GM19438 (cell line): Measurements from ENCODE around the gene SREBF2.
A peak's percentile ranks its signal among the peaks of the same experiment; 100 is the strongest.
"Not testable (repeated sequence)": the region's sequence is repeated elsewhere in the genome, so short reads cannot be mapped to it uniquely, and the experiment has no call there.

Experiments used
- ATAC-seq: cut with Tn5 transposase; IDR thresholded peaks from one replicate; pipeline ENCODE4 v1.9.1; 2021; ENCODE audit warnings: low read depth; ENCODE audit not compliant: unreplicated experiment

SREBF2 gene

DNA sequence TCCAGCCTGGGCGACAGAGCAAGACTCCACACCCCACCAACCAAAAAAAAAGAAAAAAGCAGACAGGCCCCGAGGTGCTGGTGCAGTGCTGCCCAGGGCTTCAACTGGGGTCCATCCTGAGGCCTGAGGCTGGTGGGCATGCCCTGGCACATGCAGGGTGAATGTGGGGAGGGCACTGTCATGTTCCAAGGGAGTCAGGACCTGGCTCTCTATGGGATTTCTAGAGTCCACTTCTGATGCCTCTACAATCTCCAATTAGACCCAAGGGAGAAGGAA lies 103.9 kb downstream of the SREBF2 start:
- ATAC-seq: no peak

DNA sequence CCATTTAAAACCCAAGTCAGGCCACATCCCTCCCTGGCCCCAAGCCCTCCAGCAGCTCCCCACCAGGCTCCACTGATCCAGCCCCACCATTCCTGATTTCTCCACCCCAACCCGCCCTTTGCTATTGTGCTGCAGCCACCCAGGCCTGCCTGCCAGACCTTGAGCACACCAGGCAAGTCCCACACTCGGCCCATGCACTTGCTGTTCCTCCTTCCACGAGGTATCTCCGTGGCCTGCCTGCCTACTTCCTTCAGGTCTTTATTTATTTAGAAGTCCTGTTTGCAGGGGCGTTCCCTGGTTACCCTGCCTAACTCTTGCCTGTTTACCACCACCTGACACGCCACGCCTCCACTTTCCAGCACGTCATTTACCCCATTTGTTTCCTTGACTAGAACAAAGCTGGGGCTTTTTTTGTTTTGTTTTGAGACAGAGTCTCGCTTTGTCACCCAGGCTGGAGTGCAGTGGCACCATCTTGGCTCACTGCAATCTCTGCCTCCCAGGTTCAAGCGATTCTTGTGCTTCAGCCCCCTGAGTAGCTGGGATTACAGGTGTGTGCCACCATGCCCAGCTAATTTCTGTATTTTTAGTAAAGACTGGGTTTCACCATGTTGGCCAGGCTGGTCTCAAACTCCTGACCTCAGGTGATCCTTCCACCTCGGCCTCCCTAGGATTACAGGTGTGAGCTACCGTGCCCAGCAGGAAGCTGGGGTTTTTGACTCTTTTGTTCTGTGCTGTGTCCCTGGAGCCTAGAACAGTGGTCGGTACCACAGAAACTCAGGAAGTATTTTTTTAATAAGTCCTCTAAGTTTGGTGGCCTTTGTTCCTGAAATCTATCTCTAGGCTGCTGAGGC lies 107.3 kb downstream of the SREBF2 start:
- peak; percentile 48 for ATAC-seq

DNA sequence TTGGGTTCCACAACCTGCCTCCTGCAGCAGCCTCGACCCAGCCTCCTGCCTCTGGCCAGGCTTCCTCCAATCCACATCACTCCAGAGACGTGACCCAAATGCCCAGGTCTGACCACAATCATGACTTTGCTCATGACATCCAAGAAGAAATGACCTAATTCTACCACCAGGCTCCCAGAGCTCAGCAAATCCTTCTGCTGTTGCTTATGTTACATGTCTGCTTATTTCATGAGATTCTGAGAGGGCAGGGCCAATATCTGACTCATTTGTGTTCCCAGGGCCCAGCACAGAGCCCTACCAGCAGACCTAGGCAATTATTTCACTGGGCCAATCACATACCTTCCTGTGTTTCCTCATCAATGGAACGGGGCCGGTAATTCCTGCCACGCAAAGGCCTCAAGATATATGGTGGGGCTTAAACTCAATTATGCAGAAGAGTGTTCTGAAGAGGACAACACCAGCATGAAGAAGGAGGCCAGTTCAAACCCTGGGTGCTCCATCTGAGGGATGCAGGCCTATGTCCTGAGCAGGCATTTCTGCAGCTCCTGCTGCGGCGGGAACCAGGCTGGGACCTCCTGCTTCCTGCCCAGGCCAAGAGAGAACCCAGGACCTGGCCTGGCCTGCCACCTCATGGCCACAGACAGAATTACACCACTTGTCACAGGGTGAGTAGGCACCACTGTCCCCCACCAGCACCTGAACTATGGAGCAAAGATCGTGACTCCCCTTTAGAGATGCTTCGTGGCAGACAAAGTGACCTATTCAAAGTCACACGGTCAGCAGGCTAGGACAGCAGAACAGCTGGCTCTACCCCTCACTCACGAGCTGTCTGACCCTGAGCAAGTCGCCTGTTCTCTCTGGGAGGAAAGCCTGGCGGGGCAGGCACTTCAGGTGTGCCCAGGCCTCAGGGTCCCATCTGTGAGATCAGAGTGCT lies 108.2 kb downstream of the SREBF2 start:
- no peak for ATAC-seq

GRCh38 chr22:41943661-41944209 lies 110.8 kb downstream of the SREBF2 start:
- no peak for ATAC-seq

- peak; percentile 67 for ATAC-seq
Measured at GRCh38 chr22:41946629-41947423, 113.9 kb downstream of the SREBF2 start, which contains the start of gene CENPM. Gene CENPM, minus strand, starts transcription at chr22:41947152. Its CDS starts 76 bp downstream, at chr22:41947076.

DNA sequence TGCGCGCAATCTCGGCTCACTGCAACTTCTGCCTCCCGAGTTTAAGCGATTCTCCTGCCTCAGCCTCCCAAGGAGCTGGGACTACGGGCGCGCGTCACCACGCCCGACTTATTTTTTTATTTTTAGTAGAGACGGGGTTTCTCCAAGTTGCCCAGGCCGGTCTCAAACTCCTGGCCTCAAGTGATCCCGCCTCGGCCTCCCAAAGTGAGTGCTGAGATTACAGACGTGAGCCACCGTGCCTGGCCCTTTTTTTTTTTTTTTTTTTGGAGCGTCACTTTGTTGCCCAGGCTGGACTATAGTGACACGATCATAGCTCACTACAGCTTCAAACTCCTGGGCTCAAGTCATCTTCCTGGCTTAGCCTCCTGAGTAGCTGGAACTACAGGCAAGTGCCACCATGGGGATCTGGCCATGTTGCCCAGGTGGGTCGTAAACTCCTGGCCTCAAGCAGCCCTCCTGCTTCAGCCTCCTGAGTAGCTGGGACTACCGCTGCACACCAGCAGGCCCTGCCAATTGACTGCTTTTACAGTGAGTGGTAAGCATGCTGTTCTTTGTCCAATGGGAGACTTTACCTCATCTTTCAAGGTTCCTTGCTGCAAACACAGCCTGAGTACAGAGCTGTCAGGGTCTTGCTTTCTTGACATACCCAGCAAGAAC lies 114.6 kb downstream of the SREBF2 start:
- no peak for ATAC-seq

DNA sequence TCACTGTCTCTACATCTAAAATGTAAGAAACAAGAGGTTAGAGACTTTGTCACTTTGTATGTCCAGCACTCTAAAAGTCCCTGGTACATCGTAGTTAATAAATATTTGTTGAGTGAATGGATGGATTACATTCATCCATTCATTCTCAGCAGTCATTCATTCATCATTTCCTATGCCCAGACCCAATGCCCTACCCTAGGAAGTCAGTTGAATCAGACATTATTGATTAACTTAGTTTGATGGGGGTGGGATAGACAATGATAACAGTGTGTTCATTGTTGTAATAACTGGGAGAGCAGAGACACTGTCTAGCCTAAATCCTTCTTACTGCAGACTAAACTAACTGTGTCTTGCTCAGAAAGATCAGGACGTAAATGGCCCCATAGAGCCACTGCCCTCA lies 115.2 kb downstream of the SREBF2 start:
- ATAC-seq: no peak

DNA sequence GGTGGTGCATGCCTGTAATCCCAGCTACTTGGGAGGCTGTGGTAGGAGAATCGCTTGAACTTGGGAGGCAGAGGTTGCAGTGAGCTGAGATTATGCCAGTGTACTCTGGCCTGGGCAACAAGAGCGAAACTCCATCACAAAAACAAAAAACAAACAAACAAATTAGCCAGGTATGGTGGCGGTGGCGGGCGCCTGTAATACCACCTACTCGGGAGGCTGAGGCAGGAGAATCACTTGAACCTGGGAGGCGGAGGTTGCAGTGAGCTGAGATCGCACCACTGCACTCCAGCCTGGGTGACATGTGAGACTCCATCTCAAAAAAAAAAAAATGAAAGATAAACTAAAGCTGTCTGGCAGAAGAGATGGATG lies 116.0 kb downstream of the SREBF2 start:
- not testable (repeated sequence) for ATAC-seq

DNA sequence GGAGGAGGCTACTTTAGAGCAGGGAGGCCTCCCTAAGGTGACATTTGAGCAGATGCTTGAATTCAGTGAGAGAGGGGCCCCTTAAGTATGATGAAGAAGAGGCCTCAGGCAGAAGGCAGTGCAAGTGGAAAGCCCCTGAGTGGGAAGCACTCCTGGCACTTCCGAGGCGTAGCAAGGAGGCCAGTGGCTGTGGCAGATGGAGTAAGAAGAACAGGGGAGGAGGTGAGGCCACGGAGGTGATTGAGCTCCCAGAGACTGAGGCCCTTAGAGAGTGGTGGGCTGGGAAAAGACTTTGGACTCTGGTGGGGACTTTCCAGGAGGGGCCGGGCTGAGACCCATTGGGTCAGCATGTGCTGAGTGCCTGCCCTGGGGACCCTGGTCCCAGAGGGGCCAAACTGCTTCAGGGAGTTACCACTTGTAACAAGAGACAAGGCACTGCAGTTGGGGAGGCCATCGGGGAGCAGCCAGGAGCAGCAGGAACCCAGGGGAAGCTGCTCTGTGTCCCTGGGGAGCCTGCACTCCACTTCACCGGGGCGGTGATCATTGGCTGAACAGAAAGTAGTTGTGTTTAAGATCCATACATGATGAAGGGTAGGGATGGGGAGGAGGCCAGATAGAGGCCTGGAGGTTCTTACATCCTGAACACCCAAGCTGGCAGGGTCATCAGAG lies 116.5 kb downstream of the SREBF2 start:
- ATAC-seq: no peak

DNA sequence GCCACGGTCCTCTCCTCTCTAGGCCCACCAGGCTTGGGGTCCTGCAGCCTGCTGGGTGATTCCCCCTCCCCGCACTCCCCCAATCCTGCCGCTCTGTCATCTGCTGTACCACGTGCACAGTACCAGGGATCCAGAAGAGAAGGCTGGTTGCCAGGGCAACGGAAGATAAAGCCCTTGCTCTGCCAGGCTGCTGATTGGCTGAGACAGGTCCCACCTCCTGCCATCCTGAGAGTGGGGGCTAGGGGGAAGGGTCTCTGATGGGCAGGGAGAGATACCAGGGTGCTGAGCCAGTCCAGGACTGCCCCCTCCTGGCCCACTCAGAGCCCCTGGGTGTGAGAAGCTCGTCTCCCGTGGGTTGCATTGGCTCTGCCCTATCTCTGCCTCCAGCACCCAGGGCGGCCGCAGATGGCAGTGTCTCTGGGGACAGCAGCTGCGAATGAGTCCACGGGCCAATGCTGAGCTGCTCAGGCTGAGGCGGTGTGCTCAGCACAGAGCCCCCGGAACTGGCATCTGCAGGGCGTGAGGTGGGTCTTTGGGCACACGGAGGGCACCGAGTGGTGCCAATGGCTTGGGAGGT lies 119.1 kb downstream of the SREBF2 start, which contains the start of gene SMIM45:
TSS of gene SMIM45 (plus strand) at position 253 of the 577 bp plus-strand sequence.
- ATAC-seq: no peak

GRCh38 chr22:41952713-41953112 lies 119.8 kb downstream of the SREBF2 start:
- ATAC-seq: no peak
